ENCODE results near the gene YAP1.

Gene YAP1

GRCh38 chr11:102115557-102115956 lies 5.3 kb downstream of the YAP1 start:
- DNase-seq (ENCODE audit: low read depth) = peak; percentile 86
- no peak overlapping the region for H3K4me3 ChIP-seq (ENCODE audit: low read depth, low read length)

GRCh38 chr11:102116453-102117205 lies 6.4 kb downstream of the YAP1 start:
- H3K4me3 ChIP-seq (ENCODE audit: low read depth, low read length) = peak overlapping the region; percentile 12; the same call in 1 of the 2 replicates
- no peak for TF ChIP-seq CTCF (IDR thresholded peaks at IDR 0.05; ENCODE audit: control insufficient read depth, extremely low read depth, insufficient read depth)
- DNase-seq (ENCODE audit: low read depth) = no peak

More at GRCh38 chr11:102115557-102115956, 5.3 kb downstream of the YAP1 start:
- no peak for TF ChIP-seq CTCF (IDR thresholded peaks at IDR 0.05; ENCODE audit: control insufficient read depth, extremely low read depth, insufficient read depth)

GRCh38 chr11:102117472-102118113 lies 7.3 kb downstream of the YAP1 start:
- H3K4me3 ChIP-seq (ENCODE audit: low read depth, low read length) = no peak overlapping the region
- DNase-seq (ENCODE audit: low read depth) = no peak
- no peak for TF ChIP-seq CTCF (IDR thresholded peaks at IDR 0.05; ENCODE audit: control insufficient read depth, extremely low read depth, insufficient read depth)

- H3K4me3 ChIP-seq (ENCODE audit: low read depth, low read length) = no peak overlapping the region
- TF ChIP-seq CTCF (IDR thresholded peaks at IDR 0.05; ENCODE audit: control insufficient read depth, extremely low read depth, insufficient read depth) = no peak
- DNase-seq (ENCODE audit: low read depth) = no peak
Measured at GRCh38 chr11:102118937-102119336, 8.7 kb downstream of the YAP1 start.

GRCh38 chr11:102119997-102120396 lies 9.8 kb downstream of the YAP1 start:
- no peak for DNase-seq (ENCODE audit: low read depth)
- peak overlapping the region; percentile 27 for H3K4me3 ChIP-seq (ENCODE audit: low read depth, low read length)
- TF ChIP-seq CTCF (IDR thresholded peaks at IDR 0.05; ENCODE audit: control insufficient read depth, extremely low read depth, insufficient read depth) = no peak

GRCh38 chr11:102120437-102120973 lies 10.3 kb downstream of the YAP1 start:
- peak overlapping the region; percentile 27 for H3K4me3 ChIP-seq (ENCODE audit: low read depth, low read length)
- TF ChIP-seq CTCF (IDR thresholded peaks at IDR 0.05; ENCODE audit: control insufficient read depth, extremely low read depth, insufficient read depth) = no peak
- DNase-seq (ENCODE audit: low read depth) = peak; percentile 38

All from LNCaP clone FGC (cell line).